IPS-11a (cell line): Measurements from ENCODE around the gene NR5A2.

Source experiments
- H3K4me3 ChIP-seq: one replicate; pipeline ENCODE4 v1.5.1; 2013; ENCODE audit warnings: low read depth, low read length, control low read depth

NR5A2 gene

DNA sequence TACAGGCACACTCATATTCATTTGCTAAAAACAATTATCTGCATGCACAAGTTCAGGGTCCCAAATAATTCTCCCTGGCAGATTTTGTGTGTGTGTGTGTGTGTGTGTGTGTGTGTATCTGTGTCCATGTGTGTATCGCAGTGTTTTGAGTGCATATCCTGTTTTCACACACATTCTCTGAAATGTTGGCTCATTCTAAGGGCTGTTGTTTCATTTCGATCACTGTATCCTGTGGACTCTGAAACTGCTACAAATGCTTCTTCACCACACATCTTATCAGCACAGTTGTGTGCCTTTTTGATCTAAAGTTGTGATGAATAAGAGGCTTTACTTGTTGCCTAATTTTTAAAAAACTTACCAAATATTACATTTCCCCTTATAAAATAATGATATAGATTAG, 34.6 kb downstream of the NR5A2 start:
- no peak overlapping the region for H3K4me3 ChIP-seq

DNA sequence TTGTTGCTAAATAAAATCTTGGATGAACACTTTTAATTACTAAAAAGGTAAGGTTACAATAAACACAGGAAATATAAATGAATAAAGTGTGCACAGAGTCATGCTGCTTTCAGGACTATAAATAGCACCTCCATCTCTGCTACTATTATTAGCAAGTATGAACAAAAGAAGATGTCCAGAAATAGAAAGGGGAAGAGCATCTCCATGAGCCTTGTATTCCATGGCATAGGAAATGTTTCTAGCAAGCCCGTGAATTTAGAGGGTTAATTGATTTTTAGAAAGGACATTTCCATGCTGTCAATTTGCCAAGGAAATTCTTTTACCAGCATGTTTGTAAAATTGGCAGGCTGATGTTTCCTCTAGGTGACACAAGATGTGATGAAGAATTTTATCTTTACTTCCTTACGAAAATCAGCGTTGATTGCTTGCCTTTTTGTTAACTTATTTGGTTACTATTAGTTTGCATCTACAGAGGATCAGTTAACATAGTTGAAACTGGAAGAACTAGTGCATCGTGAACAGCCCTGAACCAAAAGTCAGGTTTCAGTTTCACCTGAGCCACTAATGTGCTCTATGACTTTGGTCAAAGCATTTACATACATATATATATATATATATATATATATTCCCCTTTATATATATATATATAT, 45.3 kb downstream of the NR5A2 start:
- H3K4me3 ChIP-seq, result no peak overlapping the region

DNA sequence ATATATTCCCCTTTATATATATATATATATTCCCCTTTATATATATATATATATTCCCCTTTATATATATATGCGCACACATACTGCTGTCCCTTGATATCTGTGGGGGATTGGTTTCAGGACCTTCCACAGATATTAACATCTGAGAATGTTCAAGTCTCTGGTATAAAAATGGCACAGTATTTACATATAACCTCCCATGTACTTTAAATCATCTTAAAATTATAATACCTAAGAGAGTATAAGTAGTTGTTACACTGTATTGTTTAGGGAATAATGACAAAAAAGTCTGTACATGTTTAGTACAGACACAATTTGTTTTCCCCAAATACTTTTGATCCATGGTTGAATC, 45.8 kb downstream of the NR5A2 start:
- H3K4me3 ChIP-seq, result no peak overlapping the region

DNA sequence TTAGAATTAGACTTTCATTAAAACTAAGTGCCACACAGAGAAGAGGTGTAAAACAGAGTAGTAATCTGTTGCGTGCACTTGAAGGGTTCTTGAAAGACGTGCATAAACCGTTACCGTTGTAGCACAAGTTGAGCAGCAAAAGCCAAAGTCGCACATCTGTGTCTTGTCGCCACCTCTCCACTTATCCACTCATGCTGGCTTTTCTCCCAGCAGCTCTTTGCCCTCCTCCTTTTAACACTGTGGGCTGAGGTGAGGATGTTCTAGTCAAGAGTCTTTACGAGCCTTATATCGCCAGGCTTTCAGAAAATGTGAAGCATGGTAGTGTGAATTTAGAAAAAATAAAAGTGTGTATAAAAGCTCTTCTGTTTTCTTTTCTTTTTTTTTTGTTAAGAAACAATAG, 48.0 kb downstream of the NR5A2 start:
- H3K4me3 ChIP-seq, result no peak overlapping the region

DNA sequence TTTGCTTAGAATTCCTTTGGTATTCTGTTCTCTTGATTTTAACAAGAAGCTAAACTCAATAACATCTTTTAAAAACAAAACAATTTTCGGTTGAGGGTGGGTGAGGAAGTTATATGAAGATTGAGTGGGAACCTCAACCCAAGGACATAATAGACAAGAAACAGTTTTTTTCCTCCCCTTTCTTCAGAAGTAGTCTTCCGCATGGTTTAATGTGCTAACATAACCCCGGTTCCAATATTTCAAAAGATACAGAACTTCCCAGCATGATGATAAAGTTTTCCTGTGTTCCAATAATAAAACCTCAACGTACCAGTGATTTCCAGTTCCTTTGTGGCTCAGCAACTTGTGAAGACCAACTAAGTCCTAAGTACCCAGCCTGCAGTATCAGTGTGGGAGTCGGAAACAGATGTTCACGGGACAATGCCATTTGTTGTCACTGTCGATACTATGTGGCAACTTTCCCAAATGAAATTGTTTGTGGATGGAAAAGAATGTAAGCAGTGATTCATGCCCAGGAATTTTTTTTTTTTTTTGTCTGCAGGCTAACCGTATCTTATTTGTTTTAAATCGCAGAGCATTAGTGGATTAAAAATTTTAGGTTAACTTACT, 48.5 kb downstream of the NR5A2 start:
- H3K4me3 ChIP-seq, result no peak overlapping the region

DNA sequence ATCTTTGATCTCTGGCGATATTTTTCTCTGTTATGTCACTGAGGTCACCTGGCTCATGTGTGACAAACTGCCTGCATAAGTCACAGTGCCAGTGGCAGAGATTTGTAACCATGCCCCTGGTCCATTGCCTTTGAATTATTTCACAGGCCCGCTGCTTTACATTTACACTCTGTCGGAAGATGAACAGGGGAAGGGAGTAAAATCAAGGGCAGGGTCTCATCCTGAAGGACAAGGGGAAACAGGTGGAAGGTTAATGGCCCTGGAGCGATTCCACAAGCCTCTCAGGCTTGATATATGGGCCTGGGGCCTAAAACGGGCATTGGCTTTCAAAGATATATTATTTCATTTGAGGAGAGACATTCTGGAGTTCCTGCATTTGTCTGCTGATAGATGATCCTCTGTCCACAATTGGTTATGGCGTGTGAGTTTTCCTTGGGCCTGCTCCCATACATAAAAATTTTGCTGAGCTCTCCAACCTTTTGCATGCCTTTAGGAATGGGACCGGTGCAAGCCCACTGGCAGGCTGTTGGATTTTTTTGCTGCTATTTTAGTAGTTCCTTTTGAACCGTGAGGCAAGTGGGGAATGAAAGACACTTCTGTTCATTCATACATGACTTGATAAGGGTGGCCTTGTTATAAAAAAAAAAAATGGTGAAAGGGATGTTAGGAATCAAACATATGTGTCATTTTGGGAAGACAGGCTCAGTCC, 51.9 kb downstream of the NR5A2 start:
- no peak overlapping the region for H3K4me3 ChIP-seq

DNA sequence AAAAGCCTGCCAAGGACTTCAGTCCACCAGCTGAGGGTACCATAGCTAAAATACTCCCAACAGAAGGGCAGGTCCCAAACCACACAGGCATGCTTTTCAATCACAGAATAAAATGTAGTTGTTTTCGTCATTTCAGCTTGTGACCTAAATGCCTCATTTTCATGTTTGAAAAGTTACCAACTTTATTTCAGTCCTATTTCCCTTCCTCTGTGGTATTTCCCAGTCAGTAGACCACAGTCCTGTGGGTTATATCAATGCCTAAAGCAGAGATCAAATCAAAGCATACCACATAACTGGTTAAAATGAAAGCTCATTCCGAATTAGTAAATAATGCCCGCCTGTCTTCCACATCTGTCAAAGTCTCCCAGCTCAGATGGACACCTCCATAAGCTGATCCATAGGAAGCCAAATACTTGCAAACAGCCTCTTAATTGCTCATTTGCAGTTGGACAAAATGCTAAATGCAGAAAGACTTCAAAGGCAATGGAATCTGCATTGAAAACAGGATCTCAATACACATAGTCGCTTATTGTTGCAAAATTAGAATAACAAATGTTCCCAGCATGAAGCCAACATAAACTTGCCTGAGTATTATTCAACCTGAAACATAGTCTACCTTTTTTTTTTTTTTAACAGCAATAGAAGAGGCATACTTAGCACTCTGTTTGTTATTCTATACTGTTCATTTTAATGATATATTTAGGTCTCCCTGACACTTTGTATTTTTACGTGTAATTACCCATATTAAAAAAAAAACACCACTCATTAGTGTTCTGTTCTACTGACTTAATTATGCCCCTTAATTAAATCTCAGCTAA, 53.9 kb downstream of the NR5A2 start:
- H3K4me3 ChIP-seq, result no peak overlapping the region

DNA sequence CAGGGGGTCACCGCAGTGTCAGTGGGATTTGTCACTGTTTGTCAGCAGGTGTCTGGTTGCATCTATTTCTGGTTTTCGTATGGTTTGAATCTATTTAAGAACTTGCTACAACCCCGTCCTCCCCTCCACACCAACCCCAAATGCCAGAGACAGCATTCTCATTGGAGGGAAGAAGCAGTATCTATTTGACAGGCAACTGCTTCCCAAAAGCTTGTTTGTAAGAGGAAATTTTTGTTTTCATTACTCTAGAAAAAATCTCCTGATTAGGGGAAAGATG, 54.4 kb downstream of the NR5A2 start:
- H3K4me3 ChIP-seq, result no peak overlapping the region

DNA sequence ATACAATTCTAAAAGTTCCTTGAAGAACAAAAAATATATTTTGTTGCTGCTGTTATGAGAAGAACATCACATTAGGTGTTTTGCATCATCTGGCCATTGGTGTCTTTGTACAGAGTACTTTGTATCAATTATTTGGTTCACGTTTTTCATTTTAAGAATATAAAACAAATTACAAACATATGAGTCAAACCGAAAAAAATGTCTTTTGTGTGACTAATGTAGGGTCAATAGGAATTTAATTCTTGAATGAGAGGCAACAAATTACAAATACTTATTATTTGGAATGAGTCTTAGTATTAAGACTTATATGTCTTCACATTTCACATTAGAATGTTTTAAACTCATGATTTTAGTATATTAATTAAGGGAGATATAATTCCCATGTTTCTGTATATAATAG, 54.8 kb downstream of the NR5A2 start:
- no peak overlapping the region for H3K4me3 ChIP-seq

DNA sequence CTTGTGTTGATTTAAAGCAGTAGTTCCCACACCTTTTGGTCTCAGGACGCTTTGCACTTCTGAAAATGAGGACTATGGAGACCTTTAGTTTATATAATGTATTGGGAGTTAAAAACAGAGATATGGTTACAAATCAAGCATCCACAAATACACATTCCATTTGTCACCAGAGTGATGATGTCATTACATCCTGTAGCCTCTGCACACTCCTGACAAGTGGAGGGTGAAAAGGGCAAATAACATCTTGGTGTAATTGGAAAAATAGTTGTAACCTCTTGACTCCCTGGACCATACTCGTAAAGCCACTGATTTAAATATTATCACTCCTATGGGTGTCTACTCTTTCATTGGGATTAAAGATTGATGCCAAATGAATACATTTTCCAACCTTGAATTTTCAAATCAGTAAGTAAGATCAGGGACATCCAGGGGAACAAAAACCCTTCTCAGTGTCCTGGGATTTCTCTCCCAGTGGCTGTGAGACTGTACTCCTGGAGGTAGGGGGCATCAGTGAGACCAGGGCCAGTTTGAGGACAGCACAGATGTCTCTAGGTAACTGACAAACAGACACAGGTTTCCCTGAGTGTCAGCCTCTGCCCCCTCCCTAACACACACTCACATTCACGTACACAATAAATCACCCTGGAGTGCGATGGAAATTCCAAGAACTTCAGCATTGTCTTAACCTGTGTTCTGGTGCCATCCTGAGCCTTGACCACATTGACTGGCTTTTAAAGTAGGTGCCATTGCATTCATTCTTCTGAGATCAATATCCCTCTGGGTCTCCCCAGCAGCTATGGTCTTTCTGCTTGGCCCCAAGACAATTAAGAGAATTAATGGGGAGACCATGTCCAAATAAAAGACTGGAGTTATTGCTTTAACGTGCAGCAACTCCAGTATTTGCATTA, 63.0 kb downstream of the NR5A2 start:
- no peak overlapping the region for H3K4me3 ChIP-seq

DNA sequence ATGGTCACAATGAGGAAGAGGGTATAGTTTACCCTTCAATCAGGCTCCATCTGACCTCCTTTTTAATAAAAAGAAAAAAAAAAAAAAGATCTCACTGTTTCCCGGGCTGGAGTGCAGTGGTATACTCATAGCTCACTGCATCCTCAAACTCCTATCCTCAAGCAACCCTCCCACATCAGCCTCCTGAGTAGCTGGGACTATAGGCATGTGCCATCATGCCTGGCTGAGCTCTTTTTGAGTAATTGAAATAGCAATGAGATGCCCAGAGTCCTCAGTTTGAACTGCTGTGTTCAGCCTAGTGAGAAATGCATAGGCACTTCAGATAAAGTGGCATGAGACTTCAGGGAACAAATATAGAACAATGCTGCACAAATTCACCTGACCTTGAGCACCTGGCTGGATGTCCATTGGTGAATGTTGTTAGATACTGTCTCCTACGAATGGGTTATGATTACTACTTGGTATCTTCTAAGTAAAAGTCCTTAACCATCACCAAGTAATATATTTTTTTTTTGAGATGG, 67.6 kb downstream of the NR5A2 start:
- H3K4me3 ChIP-seq, result no peak overlapping the region

DNA sequence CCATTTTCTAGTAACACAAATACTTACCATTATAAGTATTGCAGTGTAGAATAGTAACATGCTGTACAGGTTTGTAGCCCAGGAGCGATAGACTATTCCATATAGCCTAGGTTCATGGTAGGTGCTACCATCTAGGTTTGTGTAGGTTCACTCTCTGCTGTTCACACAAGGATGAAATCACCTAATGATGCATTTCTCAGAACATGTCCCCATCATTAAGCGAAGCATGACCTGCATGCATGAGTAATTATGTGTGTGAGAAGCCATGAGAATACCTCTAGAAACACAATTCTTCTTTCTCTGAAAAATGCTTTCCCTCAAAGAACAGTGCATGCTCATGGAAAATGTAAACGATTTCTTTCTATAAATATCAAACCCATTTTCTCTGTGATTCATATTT, 69.3 kb downstream of the NR5A2 start:
- H3K4me3 ChIP-seq, result no peak overlapping the region

DNA sequence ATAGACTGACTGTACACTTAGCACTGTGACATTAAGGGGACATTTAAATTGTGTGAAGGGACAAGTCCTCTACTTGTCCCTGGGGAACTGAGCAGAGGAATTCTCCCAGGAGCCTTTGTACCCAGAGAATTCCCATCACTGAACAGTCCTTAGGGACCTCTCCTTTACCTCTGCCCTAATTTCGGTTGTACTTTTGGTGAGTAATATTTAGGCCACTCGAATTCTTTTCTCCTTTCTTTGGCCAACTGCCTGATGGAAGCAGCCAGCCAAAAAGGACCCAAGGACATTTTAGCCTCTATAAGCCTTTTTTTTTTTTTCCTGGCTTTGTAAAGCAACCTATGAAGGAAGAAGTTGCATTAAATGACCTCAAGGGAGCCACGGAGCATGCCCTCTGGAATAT, 71.5 kb downstream of the NR5A2 start:
- no peak overlapping the region for H3K4me3 ChIP-seq

DNA sequence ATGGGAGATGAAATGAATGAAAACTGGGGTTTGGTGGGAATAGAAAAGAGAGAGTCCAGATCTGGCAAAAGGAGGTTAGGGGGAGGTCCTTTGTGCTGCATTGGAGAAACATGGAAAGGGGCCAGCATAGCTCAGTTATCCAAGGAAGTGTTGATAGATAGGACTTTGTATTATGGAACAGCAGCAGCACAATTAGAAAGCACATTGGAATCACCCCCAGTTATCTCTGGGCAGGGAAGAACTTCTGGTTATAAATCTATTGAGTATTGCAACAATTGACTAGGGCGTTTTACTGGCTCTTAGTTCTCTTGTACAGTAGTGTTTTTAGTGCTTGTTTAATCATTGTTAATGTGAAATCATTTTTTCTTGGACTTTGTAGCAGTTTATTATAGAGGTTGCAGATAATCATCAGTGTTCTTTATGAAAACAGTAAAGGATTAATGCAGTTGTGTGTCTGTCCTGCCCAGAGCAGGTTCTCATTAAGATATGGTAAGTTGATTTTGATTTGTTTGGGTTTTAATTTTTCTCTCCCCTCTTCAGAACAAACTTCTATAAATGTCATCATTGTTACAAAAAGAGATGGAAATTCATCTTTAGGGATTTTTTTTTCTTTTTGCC, 76.6 kb downstream of the NR5A2 start:
- no peak overlapping the region for H3K4me3 ChIP-seq

DNA sequence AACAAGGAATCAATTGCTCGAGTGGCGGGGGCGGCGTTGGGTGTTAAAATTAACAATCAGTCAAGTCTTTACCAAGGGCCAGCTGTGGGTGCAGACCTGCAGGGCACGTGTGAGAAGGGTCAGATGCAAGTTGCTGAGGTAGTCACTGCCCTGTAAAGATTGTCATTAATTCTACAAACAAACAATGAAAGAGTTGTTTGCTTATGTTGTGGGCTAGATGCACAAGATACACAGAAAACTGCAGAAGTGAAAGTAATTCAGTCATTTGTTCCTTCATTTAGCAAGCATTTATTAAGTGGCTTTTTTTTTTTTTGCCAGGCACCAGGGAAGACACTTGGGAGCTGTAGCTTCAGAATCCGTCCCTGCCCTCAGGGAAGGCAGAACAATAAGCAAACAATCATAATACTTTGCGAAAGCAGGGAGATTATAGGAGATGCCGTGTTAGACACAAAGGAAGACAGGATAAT, 79.5 kb downstream of the NR5A2 start:
- no peak overlapping the region for H3K4me3 ChIP-seq

DNA sequence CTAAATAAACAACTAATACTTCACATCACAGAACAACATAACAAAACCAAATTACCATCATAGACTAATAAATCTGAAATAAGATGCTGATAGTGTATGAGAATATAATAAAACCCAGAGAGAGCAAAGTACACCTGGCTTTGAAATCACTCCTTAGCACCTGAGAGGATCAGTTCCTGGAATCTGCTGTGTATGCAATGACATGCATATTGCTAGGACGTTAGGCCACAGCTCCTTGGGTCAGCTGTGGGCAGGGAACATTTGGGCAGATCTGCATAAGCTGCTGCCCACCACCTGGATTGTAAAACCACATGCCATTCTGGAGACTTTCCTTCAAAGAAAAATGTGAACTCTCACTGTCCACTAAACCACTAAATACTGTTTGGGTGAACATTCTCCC, 81.1 kb downstream of the NR5A2 start:
- H3K4me3 ChIP-seq, result no peak overlapping the region

DNA sequence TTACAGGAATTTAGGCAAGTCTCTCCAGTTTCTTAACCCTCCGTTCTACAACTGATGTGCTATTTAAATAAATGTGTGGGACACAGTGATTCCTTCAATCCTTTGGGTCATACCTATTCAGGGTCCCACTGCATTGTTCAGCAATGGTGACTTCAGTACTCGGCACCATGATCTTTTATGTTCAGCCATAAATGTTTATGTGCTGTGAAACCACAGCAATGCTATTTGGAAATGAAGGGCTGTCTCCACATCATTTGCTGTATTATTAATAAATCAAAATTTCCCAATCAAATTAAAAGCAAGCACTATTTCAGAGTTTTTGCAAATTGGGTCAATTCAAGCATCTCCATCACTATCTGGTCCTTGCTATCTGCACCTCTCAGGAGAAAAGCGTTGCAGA, 84.8 kb downstream of the NR5A2 start:
- H3K4me3 ChIP-seq, result no peak overlapping the region

DNA sequence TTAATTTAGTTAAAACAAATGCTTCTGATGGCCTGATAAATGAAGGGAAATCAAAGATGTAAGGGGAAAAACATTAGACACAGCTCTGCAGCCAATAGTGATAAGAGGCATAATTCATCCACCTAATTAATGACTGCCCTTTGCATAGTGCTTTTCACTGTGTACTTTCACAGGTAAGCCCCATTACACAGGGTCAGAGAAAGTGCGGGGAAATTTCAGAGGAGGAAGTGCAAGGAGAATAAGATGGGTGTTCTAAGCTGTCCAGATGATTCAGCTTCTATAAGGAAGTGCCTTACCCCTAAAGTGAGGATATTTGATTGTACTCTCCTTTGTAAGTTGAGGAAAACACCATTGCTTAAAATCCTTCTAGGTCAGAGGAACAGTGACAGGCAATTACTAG, 88.0 kb downstream of the NR5A2 start:
- H3K4me3 ChIP-seq, result no peak overlapping the region

DNA sequence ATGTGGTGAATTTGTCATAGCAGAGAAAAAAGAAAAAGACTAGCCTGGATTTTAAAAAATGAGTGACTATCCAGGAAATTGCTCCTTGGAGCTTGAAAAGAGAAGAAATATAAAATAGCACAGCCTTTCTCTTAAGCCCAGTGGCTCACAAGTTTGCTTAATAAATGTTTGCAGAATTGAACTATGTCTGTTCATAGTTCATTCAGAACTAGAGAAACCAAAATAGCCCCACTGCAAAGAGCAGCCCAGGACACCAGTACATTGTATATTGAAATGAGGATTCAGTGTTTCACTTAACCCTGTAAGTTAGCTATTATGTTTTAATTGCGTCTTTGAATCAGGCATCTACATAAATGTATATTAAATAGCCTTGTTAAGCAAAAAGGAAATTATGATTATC, 88.8 kb downstream of the NR5A2 start:
- no peak overlapping the region for H3K4me3 ChIP-seq

DNA sequence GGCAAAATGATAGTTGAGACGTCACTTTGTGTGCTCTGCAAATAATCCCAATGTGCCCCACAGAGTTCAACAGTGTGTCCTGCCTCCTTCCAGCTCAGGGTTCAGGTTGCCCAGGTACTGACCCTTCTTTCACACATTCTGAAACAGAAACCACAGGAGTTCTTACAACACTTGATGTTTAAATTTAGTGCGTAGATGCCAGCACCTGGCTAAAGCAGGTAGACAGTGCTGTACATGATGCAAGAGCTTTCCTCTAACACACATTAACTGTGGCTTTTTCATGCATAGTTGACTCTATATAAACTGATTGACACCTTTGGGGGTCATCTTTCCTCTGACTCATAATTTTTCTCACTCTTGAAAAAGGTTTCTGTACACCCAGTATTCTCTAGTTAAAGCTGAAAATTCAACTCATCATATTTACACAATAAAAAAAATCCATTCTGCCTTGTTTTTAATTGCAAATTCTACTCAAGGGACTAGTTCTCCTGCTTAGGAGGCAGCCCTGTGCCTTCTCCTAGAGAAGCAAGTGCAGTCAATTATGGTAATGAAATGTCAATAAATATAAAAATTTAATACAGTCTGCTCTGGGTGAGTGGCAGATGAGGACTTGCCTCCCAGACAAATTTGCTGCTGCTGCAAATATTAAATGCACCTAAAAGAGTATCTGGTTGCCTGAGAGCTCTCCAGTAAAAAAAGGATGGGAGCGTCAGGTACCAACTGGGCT, 91.4 kb downstream of the NR5A2 start:
- H3K4me3 ChIP-seq, result no peak overlapping the region
